ENCODE results near the gene TMEM151B. TPM values are rescaled to one million over a fixed set of nuclear protein-coding genes. Genes with fewer than 3 reads are reported as not detected.
A peak's percentile ranks its signal among the peaks of the same experiment; 100 is the strongest.

The TMEM151B gene
- total and polyA plus RNA-seq, 9 of the 15 experiments (the other 6 are each of a cell fraction or from before 2014, with no cell fraction given): not detected

GRCh38 chr6:44255105-44255808 is 15.0 kb upstream of the TMEM151B start (continued):
- no peak; the same call in 1 of the 2 replicates for TF ChIP-seq CBFA2T2 (conservative IDR thresholded peaks at IDR 0.05)
- TF ChIP-seq ZNF232 (CRISPR knock-in tag; IDR thresholded peaks at IDR 0.05): peak; percentile 8; the same call in 1 of the 2 replicates
- TF ChIP-seq CAMTA2 (CRISPR knock-in tag; conservative IDR thresholded peaks at IDR 0.05): no peak
- TF ChIP-seq MTF1 (CRISPR knock-in tag; IDR thresholded peaks at IDR 0.05; ENCODE audit: borderline replicate concordance): no peak
- no peak for TF ChIP-seq ZNF57 (CRISPR knock-in tag; IDR thresholded peaks at IDR 0.05)
- TF ChIP-seq POLR2AphosphoS5 (IDR thresholded peaks at IDR 0.05; ENCODE audit: control insufficient read depth, insufficient read depth, low read depth, low read length): peak; percentile 49; the same call in 1 of the 2 replicates
- no peak for TF ChIP-seq MAFG (tag; conservative IDR thresholded peaks at IDR 0.05)
- no peak for TF ChIP-seq MTA3 (IDR thresholded peaks at IDR 0.05; ENCODE audit: borderline replicate concordance)
- peak; percentile 81 for TF ChIP-seq POLR2G (IDR thresholded peaks at IDR 0.05; ENCODE audit: low read depth, low read length)
- 0 out of 2 replicates have a peak, but pooled peaks have one; percentile 40 for TF ChIP-seq CHD2 (IDR thresholded peaks at IDR 0.05; ENCODE audit: low read depth, low read length)
- no peak for TF ChIP-seq HIVEP1 (CRISPR knock-in tag; IDR thresholded peaks at IDR 0.05)
- TF ChIP-seq GABPB1 (CRISPR knock-in tag; IDR thresholded peaks at IDR 0.05): peak; percentile 15; the same call in 1 of the 2 replicates
- no peak for TF ChIP-seq ZBTB40 (IDR thresholded peaks at IDR 0.05)
- TF ChIP-seq ZBTB40 (CRISPR knock-in tag; IDR thresholded peaks at IDR 0.05): no peak
- TF ChIP-seq RBM22 (IDR thresholded peaks at IDR 0.05; ENCODE audit: low read depth, low read length, poor library complexity, severe bottlenecking): peak; percentile 60
- TF ChIP-seq, protein P1, sequence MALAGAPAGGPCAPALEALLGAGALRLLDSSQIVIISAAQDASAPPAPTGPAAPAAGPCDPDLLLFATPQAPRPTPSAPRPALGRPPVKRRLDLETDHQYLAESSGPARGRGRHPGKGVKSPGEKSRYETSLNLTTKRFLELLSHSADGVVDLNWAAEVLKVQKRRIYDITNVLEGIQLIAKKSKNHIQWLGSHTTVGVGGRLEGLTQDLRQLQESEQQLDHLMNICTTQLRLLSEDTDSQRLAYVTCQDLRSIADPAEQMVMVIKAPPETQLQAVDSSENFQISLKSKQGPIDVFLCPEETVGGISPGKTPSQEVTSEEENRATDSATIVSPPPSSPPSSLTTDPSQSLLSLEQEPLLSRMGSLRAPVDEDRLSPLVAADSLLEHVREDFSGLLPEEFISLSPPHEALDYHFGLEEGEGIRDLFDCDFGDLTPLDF (CRISPR knock-in tag; IDR thresholded peaks at IDR 0.05): peak; percentile 72
- TF ChIP-seq RBFOX2 (IDR thresholded peaks at IDR 0.05; ENCODE audit: low read depth, low read length): peak; percentile 71
- no peak for TF ChIP-seq GABPB2 (CRISPR knock-in tag; conservative IDR thresholded peaks at IDR 0.05)
- no peak for TF ChIP-seq MYBL2 (IDR thresholded peaks at IDR 0.05; ENCODE audit: low read depth)
- no peak for TF ChIP-seq MYBL2 (CRISPR knock-in tag; IDR thresholded peaks at IDR 0.05; ENCODE audit: borderline replicate concordance)

Measured in K562 (cell line).